Neural cell (in vitro differentiated cells): ENCODE measurements around the gene ELN. TPM values are rescaled to one million over a fixed set of nuclear protein-coding genes. Genes with fewer than 3 reads are reported as not detected.

Experiments
- H2AFZ ChIP-seq: fragments of 200-600, 300-800 bp; sonication (generic), shearing (Covaris generic); 2 replicates; pipeline ENCODE4 v1.6.0; 2014; ENCODE audit warnings: low read depth, mild to moderate bottlenecking, antibody characterized with exemption, low read length, moderate library complexity
- H3F3A ChIP-seq: fragments of 200-600 bp; shearing (Covaris generic); 2 replicates; pipeline ENCODE4 v1.6.1; 2016; ENCODE audit warnings: mild to moderate bottlenecking, moderate library complexity, mixed read lengths, antibody characterized with exemption, low read length; ENCODE audit not compliant: insufficient read depth, poor library complexity, severe bottlenecking
- H3K27ac ChIP-seq: fragments of 200-600, 300-800 bp; sonication (generic), shearing (Covaris generic); 2 replicates; pipeline ENCODE4 v1.5.1; 2014; ENCODE audit warnings: mild to moderate bottlenecking, low read length, moderate library complexity
- H3K27me3 ChIP-seq: fragments of 300-800, 200-600 bp; sonication (generic), shearing (Covaris generic); 2 replicates; pipeline ENCODE4 v1.6.0; 2014; ENCODE audit warnings: mild to moderate bottlenecking, low read depth, low read length, moderate library complexity; ENCODE audit not compliant: insufficient read depth
- H3K36me3 ChIP-seq: fragments of 300-800, 200-600 bp; sonication (generic), shearing (Covaris generic); 2 replicates; pipeline ENCODE4 v1.5.1; 2014; ENCODE audit warnings: mild to moderate bottlenecking, antibody characterized with exemption, low read length, moderate library complexity; ENCODE audit not compliant: insufficient read depth
- H3K4me2 ChIP-seq: fragments of 300-800, 200-600 bp; sonication (generic), shearing (Covaris generic); 2 replicates; pipeline ENCODE4 v1.6.0; 2014; ENCODE audit warnings: mild to moderate bottlenecking, low read length
- H3K4me3 ChIP-seq: fragments of 300-800, 200-600 bp; sonication (generic), shearing (Covaris generic); 2 replicates; pipeline ENCODE4 v1.5.1; 2014; ENCODE audit warnings: mild to moderate bottlenecking, low read length, moderate library complexity
- H3K79me2 ChIP-seq: fragments of 200-600 bp; shearing (Covaris generic); replicated peaks from 2 replicates; pipeline ENCODE4 v1.6.0; 2014; ENCODE audit warnings: mild to moderate bottlenecking, low read length, moderate library complexity; ENCODE audit not compliant: insufficient read depth
- H3K9ac ChIP-seq: fragments of 300-800, 200-600 bp; sonication (generic), shearing (Covaris generic); 2 replicates; pipeline ENCODE4 v1.6.1; 2016; ENCODE audit warnings: mild to moderate bottlenecking, low read length, mixed read lengths
- H3K9me2 ChIP-seq: fragments of 200-600 bp; shearing (Covaris generic); 2 replicates; pipeline ENCODE4 v1.6.1; 2016; ENCODE audit warnings: mild to moderate bottlenecking, low read length, mixed read lengths; ENCODE audit not compliant: insufficient read depth
- H3K9me3 ChIP-seq: fragments of 200-600, 300-800 bp; sonication (generic), shearing (Covaris generic); 2 replicates; pipeline ENCODE4 v1.6.1; 2016; ENCODE audit warnings: mild to moderate bottlenecking, mixed run types, low read length, moderate library complexity, mixed read lengths
- H4K20me1 ChIP-seq: fragments of 200-600 bp; shearing (Covaris generic); 2 replicates; pipeline ENCODE4 v1.6.1; 2016; ENCODE audit warnings: mild to moderate bottlenecking, mixed run types; ENCODE audit not compliant: insufficient read depth
- CTCF ChIP-seq: fragments of 450-650 bp; IDR thresholded peaks from 2 replicates; pipeline ENCODE4 v1.5.1; 2014; ENCODE audit warnings: antibody characterized with exemption, mild to moderate bottlenecking, moderate library complexity; ENCODE audit not compliant: poor library complexity, severe bottlenecking
- EP300 ChIP-seq: fragments of 450-650 bp; conservative IDR thresholded peaks from 2 replicates; pipeline ENCODE4 v1.6.1; 2014; ENCODE audit warnings: antibody characterized with exemption, mild to moderate bottlenecking, moderate library complexity; ENCODE audit not compliant: poor library complexity, severe bottlenecking
- EZH2 ChIP-seq: fragments of 200-600, 300-800 bp; shearing (Covaris generic), sonication (generic); IDR thresholded peaks from 2 replicates; pipeline ENCODE4 v1.6.1; 2014; ENCODE audit warnings: antibody characterized with exemption, low read length, borderline replicate concordance, mild to moderate bottlenecking; ENCODE audit not compliant: insufficient read depth, poor library complexity, severe bottlenecking
- MXI1 ChIP-seq: fragments of 450-650 bp; conservative IDR thresholded peaks from 2 replicates; pipeline ENCODE4 v1.6.1; 2014; ENCODE audit warnings: antibody characterized with exemption, mild to moderate bottlenecking; ENCODE audit not compliant: poor library complexity, severe bottlenecking
- POLR2AphosphoS5 ChIP-seq: IDR thresholded peaks from 2 replicates; pipeline ENCODE4 v1.6.1; 2012
- RAD21 ChIP-seq: fragments of 450-650 bp; conservative IDR thresholded peaks from 2 replicates; pipeline ENCODE4 v1.6.1; 2014; ENCODE audit warnings: antibody characterized with exemption, mild to moderate bottlenecking, moderate library complexity
- REST ChIP-seq: IDR thresholded peaks from 2 replicates; pipeline ENCODE4 v1.6.1; 2012; ENCODE audit warnings: borderline replicate concordance
- SMC3 ChIP-seq: fragments of 450-650 bp; conservative IDR thresholded peaks from 2 replicates; pipeline ENCODE4 v1.6.1; 2014; ENCODE audit warnings: antibody characterized with exemption, mild to moderate bottlenecking, moderate library complexity; ENCODE audit not compliant: poor library complexity
- TAF1 ChIP-seq: IDR thresholded peaks from 2 replicates; pipeline ENCODE4 v1.6.1; 2012; ENCODE audit warnings: low read depth
- polyA plus RNA-seq: library from polyadenylated mRNA; depleted of rRNA; stranded (reverse); fragments of >200 nt; gene quantifications from 2 replicates; pipeline ENCODE4 v1.2.3, GENCODE V29; 2014

ELN gene
- polyA plus RNA-seq, 1 donor from 2014 or later: not detected

GRCh38 chr7:74061840-74062539 lies 34.0 kb downstream of the ELN start:
- Histone ChIP-seq H3K9me3 (no peaks in the 10 kb centered on the region), H3F3A (no peaks in the 10 kb centered on the region), H3K4me2 (no peak overlapping the region), H3K79me2 (no peaks in the 10 kb centered on the region), H3K27me3 (no peaks in the 10 kb centered on the region), H3K36me3 (no peaks in the 10 kb centered on the region), H3K9ac (no peak overlapping the region), H4K20me1 (no peaks in the 10 kb centered on the region), H3K9me2 (no peaks in the 10 kb centered on the region), H2AFZ (no peak overlapping the region), H3K4me3 (no peak overlapping the region), H3K27ac (no peak overlapping the region)
- TF ChIP-seq TAF1 (no peak), CTCF (no peak), EZH2 (no peak), POLR2AphosphoS5 (no peak), RAD21 (no peak), SMC3 (no peak), REST (no peak), MXI1 (no peak), EP300 (no peak)

GRCh38 chr7:74063223-74063641 lies 35.3 kb downstream of the ELN start:
- no peak for TF ChIP-seq TAF1
- TF ChIP-seq CTCF: no peak
- Histone ChIP-seq H4K20me1 (no peaks in the 10 kb centered on the region), H3K27me3 (no peaks in the 10 kb centered on the region), H3K79me2 (no peaks in the 10 kb centered on the region), H3K9me2 (no peaks in the 10 kb centered on the region), H3K9ac (no peak overlapping the region), H2AFZ (no peak overlapping the region), H3K9me3 (no peaks in the 10 kb centered on the region), H3K27ac (no peak overlapping the region), H3F3A (no peaks in the 10 kb centered on the region), H3K4me2 (no peak overlapping the region), H3K36me3 (no peaks in the 10 kb centered on the region), H3K4me3 (no peak overlapping the region)
